Stimulated activated CD4-positive, alpha-beta T cell treated with anti-CD3 and anti-CD28 coated beads, Interleukin-2, amount 100 ng/mL, for 48 hours (primary cell): ENCODE measurements around the gene CYP19A1.
A peak's percentile ranks its signal among the peaks of the same experiment; 100 is the strongest.
"Not testable (repeated sequence)": the region's sequence is repeated elsewhere in the genome, so short reads cannot be mapped to it uniquely, and the experiment has no call there.

Source experiments
- DNase-seq, 2 donors: peaks; one replicate each; pipeline ENCODE4 v3.0.0-alpha.2; 2020

The CYP19A1 gene

GRCh38 chr15:51288143-51289065 lies 50.0 kb downstream of the CYP19A1 start:
- DNase-seq: no peak

- no peak for DNase-seq
These were observed 51.6 kb downstream of the CYP19A1 start for GRCh38 chr15:51286816-51287215.

GRCh38 chr15:51285399-51285798 lies 53.0 kb downstream of the CYP19A1 start:
- no peak for DNase-seq

GRCh38 chr15:51284871-51285270 lies 53.5 kb downstream of the CYP19A1 start:
- no peak for DNase-seq

- no peak for DNase-seq
These were observed 55.4 kb downstream of the CYP19A1 start for GRCh38 chr15:51283026-51283425.

- not testable (repeated sequence) for DNase-seq
These were observed 56.2 kb downstream of the CYP19A1 start for GRCh38 chr15:51282241-51282640.

GRCh38 chr15:51281368-51281967 lies 56.9 kb downstream of the CYP19A1 start:
- DNase-seq: peak; percentile 3 to 6

- DNase-seq: no peak
These were observed 57.6 kb downstream of the CYP19A1 start for GRCh38 chr15:51280838-51281237.

- DNase-seq: no peak
These were observed 59.0 kb downstream of the CYP19A1 start for GRCh38 chr15:51279391-51279790.

- DNase-seq: no peak
These were observed 61.3 kb downstream of the CYP19A1 start for GRCh38 chr15:51277101-51277500.

GRCh38 chr15:51274956-51275355 lies 63.4 kb downstream of the CYP19A1 start:
- no peak for DNase-seq

GRCh38 chr15:51270706-51271105 lies 67.7 kb downstream of the CYP19A1 start:
- DNase-seq: no peak

- no peak for DNase-seq
These were observed 68.9 kb downstream of the CYP19A1 start for GRCh38 chr15:51269496-51269895.

- no peak for DNase-seq
These were observed 70.7 kb downstream of the CYP19A1 start for GRCh38 chr15:51267703-51268083.

- DNase-seq: no peak
These were observed 71.2 kb downstream of the CYP19A1 start for GRCh38 chr15:51267051-51267702.

GRCh38 chr15:51266656-51267050 lies 71.7 kb downstream of the CYP19A1 start:
- DNase-seq: no peak

GRCh38 chr15:51265037-51265555 lies 73.3 kb downstream of the CYP19A1 start:
- no peak for DNase-seq

GRCh38 chr15:51263726-51264125 lies 74.7 kb downstream of the CYP19A1 start:
- DNase-seq: no peak

GRCh38 chr15:51263116-51263515 lies 75.3 kb downstream of the CYP19A1 start:
- DNase-seq: no peak

GRCh38 chr15:51262463-51262862 lies 75.9 kb downstream of the CYP19A1 start:
- no peak for DNase-seq

- not testable (repeated sequence) for DNase-seq
These were observed 77.3 kb downstream of the CYP19A1 start for GRCh38 chr15:51261113-51261512.

- no peak for DNase-seq
These were observed 78.2 kb downstream of the CYP19A1 start for GRCh38 chr15:51260202-51260601.

GRCh38 chr15:51255533-51255932 lies 82.9 kb downstream of the CYP19A1 start:
- DNase-seq: no peak

- DNase-seq: no peak
These were observed 85.0 kb downstream of the CYP19A1 start for GRCh38 chr15:51253366-51253765.
